Endodermal cell (in vitro differentiated cells): Measurements from ENCODE around the gene CHD8. TPM values are rescaled to one million over a fixed set of nuclear protein-coding genes. Genes with fewer than 3 reads are reported as not detected.

ENCODE experiments used
- DNase-seq: peaks from one replicate; pipeline ENCODE4 v3.0.0-alpha.2; 2017
- H3K27ac ChIP-seq: 2 replicates; pipeline ENCODE4 v1.5.1; 2013; ENCODE audit warnings: mild to moderate bottlenecking, low read depth, low read length, moderate library complexity
- H3K27me3 ChIP-seq: 2 replicates; pipeline ENCODE4 v1.6.1; 2013; ENCODE audit warnings: mild to moderate bottlenecking, low read length, moderate library complexity; ENCODE audit not compliant: insufficient read depth, control insufficient read depth, poor library complexity, severe bottlenecking
- H3K36me3 ChIP-seq: 2 replicates; pipeline ENCODE4 v1.7.0; 2013; ENCODE audit warnings: mild to moderate bottlenecking, low read length, moderate library complexity; ENCODE audit not compliant: control insufficient read depth, insufficient read depth
- H3K4me1 ChIP-seq: one replicate; pipeline ENCODE4 v1.7.0; 2013; ENCODE audit warnings: low read length; ENCODE audit not compliant: control insufficient read depth, insufficient read depth
- H3K4me3 ChIP-seq: 2 replicates; pipeline ENCODE4 v1.5.1; 2013; ENCODE audit warnings: mild to moderate bottlenecking, low read length, moderate library complexity
- H3K9ac ChIP-seq: 2 replicates; pipeline ENCODE4 v1.6.1; 2013; ENCODE audit warnings: mild to moderate bottlenecking, low read length, moderate library complexity; ENCODE audit not compliant: poor library complexity, severe bottlenecking; ENCODE audit errors: extremely low read depth
- H3K9me3 ChIP-seq: 2 replicates; pipeline ENCODE4 v1.6.1; 2013; ENCODE audit warnings: mild to moderate bottlenecking, low read length, moderate library complexity; ENCODE audit not compliant: control insufficient read depth
- H3K27ac Mint-ChIP-seq: 2 replicates; pipeline ENCODE4 v1.8.0; 2020; ENCODE audit warnings: mixed read lengths
- H3K27me3 Mint-ChIP-seq: 2 replicates; pipeline ENCODE4 v1.8.0; 2021; ENCODE audit warnings: mild to moderate bottlenecking, mixed read lengths; ENCODE audit not compliant: insufficient read depth
- H3K36me3 Mint-ChIP-seq: 2 replicates; pipeline ENCODE4 v1.8.0; 2020; ENCODE audit warnings: low read depth, mixed read lengths
- H3K4me1 Mint-ChIP-seq: 2 replicates; pipeline ENCODE4 v1.8.0; 2020; ENCODE audit warnings: mixed read lengths
- H3K4me3 Mint-ChIP-seq: 2 replicates; pipeline ENCODE4 v1.8.0; 2020; ENCODE audit warnings: mild to moderate bottlenecking, moderate library complexity, mixed read lengths
- H3K9me3 Mint-ChIP-seq: 2 replicates; pipeline ENCODE4 v1.8.0; 2020; ENCODE audit warnings: mild to moderate bottlenecking, mixed read lengths
- CTCF ChIP-seq: fragments of 200-600 bp; sonication (generic); conservative IDR thresholded peaks from 2 replicates; pipeline ENCODE4 v1.5.0; 2021; ENCODE audit warnings: antibody characterized with exemption, mild to moderate bottlenecking
- WGBS, 2 experiments: methylation state at CpG; one replicate each; pipeline versions ENCODE4 v1.1.5 to v1.1.7; 2013; ENCODE audit warnings: missing lambda C conversion rate in 2 of 2, mixed read lengths in 1 of 2; ENCODE audit not compliant: insufficient coverage in 1 of 2, insufficient read length in 1 of 2; 5-methylcytosine and 5-hydroxymethylcytosine counted together
- total RNA-seq, 2 donors: library from RNA; stranded (reverse); fragmentation: NEBNext Ultra II Directional in 1 of 2; extraction: Animal tissue kit (Norgen Biotek cat#: 25700) in 1 of 2; gene quantifications; 2 replicates in 1 of 2; 3 replicates in 1 of 2; pipeline ENCODE4 v1.2.1, GENCODE V29; 2021

The CHD8 gene
- total RNA-seq, 2 donors from 2014 or later = 126 to 130 TPM

- WGBS, 2 experiments = 97 to 100% methylated on average over 1 to 9 of the region's 9 CpGs
- H3K36me3 Mint-ChIP-seq = peaks cover 58% of the 10 kb centered on the region
- DNase-seq = no peak
- no peaks in the 10 kb centered on the region for H3K9me3 Mint-ChIP-seq
- no peaks in the 10 kb centered on the region for H3K9me3 ChIP-seq
- no peak overlapping the region for H3K4me3 Mint-ChIP-seq
- no peaks in the 10 kb centered on the region for H3K27me3 Mint-ChIP-seq
- no peaks in the 10 kb centered on the region for H3K4me1 ChIP-seq
- H3K4me1 Mint-ChIP-seq = peaks cover 6% of the 10 kb centered on the region
- H3K27me3 ChIP-seq = no peaks in the 10 kb centered on the region
- H3K27ac ChIP-seq = no peak overlapping the region
- TF ChIP-seq CTCF = no peak
- H3K9ac ChIP-seq = no peak overlapping the region
- no peak overlapping the region for H3K4me3 ChIP-seq
- peaks cover 66% of the 10 kb centered on the region for H3K36me3 ChIP-seq
- no peak overlapping the region for H3K27ac Mint-ChIP-seq
Observed at GRCh38 chr14:21352587-21352986, 103.3 kb downstream of the CHD8 start.

- Histone ChIP-seq H3K9ac (no peak overlapping the region), H3K4me3 (no peak overlapping the region), H3K36me3 (peaks cover 45% of the 10 kb centered on the region), H3K9me3 (no peaks in the 10 kb centered on the region), H3K4me1 (no peaks in the 10 kb centered on the region), H3K27me3 (no peaks in the 10 kb centered on the region), H3K27ac (no peak overlapping the region)
- Mint-ChIP-seq H3K36me3 (peaks cover 39% of the 10 kb centered on the region), H3K4me1 (peaks cover 7% of the 10 kb centered on the region), H3K9me3 (no peaks in the 10 kb centered on the region), H3K27me3 (no peaks in the 10 kb centered on the region), H3K27ac (no peak overlapping the region), H3K4me3 (no peak overlapping the region)
- 83 to 100% methylated on average over 1 of the region's 3 CpGs for WGBS, 2 experiments
- no peak for DNase-seq
- TF ChIP-seq CTCF = no peak
Observed at GRCh38 chr14:21350539-21350938, 105.4 kb downstream of the CHD8 start.

- Histone ChIP-seq H3K9me3 (no peaks in the 10 kb centered on the region), H3K27me3 (no peaks in the 10 kb centered on the region), H3K27ac (no peak overlapping the region), H3K9ac (no peak overlapping the region), H3K36me3 (peaks cover 20% of the 10 kb centered on the region), H3K4me1 (no peaks in the 10 kb centered on the region), H3K4me3 (no peak overlapping the region)
- H3K36me3 Mint-ChIP-seq = peaks cover 10% of the 10 kb centered on the region
- H3K4me3 Mint-ChIP-seq = no peak overlapping the region
- DNase-seq = no peak
- TF ChIP-seq CTCF = no peak
- 76% methylated on average over 2 of the region's 2 CpGs; no CpG with 5 or more reads in 1 of the 2 experiments for WGBS, 2 experiments
- H3K9me3 Mint-ChIP-seq = no peaks in the 10 kb centered on the region
- H3K27ac Mint-ChIP-seq = no peak overlapping the region
- H3K27me3 Mint-ChIP-seq = no peaks in the 10 kb centered on the region
- H3K4me1 Mint-ChIP-seq = peaks cover 7% of the 10 kb centered on the region
Observed at GRCh38 chr14:21347201-21347600, 108.7 kb downstream of the CHD8 start.
